Cardiac muscle cell (in vitro differentiated cells and primary cell): ENCODE results near the gene RHOD. TPM values are rescaled to one million over a fixed set of nuclear protein-coding genes. Genes with fewer than 3 reads are reported as not detected.

Experiments used
- DNase-seq, 2 donors: peaks; one replicate each; pipeline versions ENCODE4 v3.0.0 to v3.0.0-alpha.2; 2010 to 2017; ENCODE audit warnings: low read depth in 1 of 2, low spot score in 1 of 2
- H3K27ac ChIP-seq: fragments of 200-600 bp; sonication (generic); 2 replicates; pipeline ENCODE4 v1.5.1; 2016
- H3K27me3 ChIP-seq: fragments of 200-600 bp; sonication (generic); 2 replicates; pipeline ENCODE4 v1.6.0; 2016; ENCODE audit warnings: control low read depth
- H3K36me3 ChIP-seq: fragments of 200-600 bp; sonication (generic); 2 replicates; pipeline ENCODE4 v1.5.1; 2016; ENCODE audit warnings: control low read depth
- H3K4me1 ChIP-seq: fragments of 200-600 bp; sonication (generic); 2 replicates; pipeline ENCODE4 v1.8.1; 2017; ENCODE audit warnings: low read depth, mild to moderate bottlenecking, mixed run types
- H3K4me3 ChIP-seq: fragments of 200-600 bp; sonication (generic); 2 replicates; pipeline ENCODE4 v1.5.1; 2016; ENCODE audit warnings: mild to moderate bottlenecking
- H3K9me3 ChIP-seq: fragments of 200-600 bp; sonication (generic); 2 replicates; pipeline ENCODE4 v1.5.1; 2017; ENCODE audit warnings: low read depth, mild to moderate bottlenecking, control low read depth
- CTCF ChIP-seq: IDR thresholded peaks from 2 replicates; pipeline ENCODE4 v1.5.1; 2012; ENCODE audit warnings: low read depth, mild to moderate bottlenecking, low read length
- polyA plus RNA-seq: library from polyadenylated mRNA; unstranded; fragments of >200 nt; fragmentation: Nextera tagmentation; extraction: Ambion mirVana; gene quantifications from 2 replicates; pipeline ENCODE4 v1.2.1, GENCODE V29; 2016
- total RNA-seq: library from RNA; depleted of rRNA; stranded (reverse); fragments of >200 nt; gene quantifications from 2 replicates; pipeline ENCODE4 v1.2.3, GENCODE V29; 2016

RHOD gene, protein sequence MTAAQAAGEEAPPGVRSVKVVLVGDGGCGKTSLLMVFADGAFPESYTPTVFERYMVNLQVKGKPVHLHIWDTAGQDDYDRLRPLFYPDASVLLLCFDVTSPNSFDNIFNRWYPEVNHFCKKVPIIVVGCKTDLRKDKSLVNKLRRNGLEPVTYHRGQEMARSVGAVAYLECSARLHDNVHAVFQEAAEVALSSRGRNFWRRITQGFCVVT
- total RNA-seq (48.5 and 71.7 TPM in 2 replicates), polyA plus RNA-seq (32.8 and 44.2 TPM in 2 replicates)

- H3K9me3 ChIP-seq = no peaks in the 10 kb centered on the region
- no peak within 1 kb of the TSS for H3K27ac ChIP-seq
- no peak for TF ChIP-seq CTCF
- peaks cover 26% of the 10 kb centered on the region for H3K4me1 ChIP-seq
- peak within 1 kb of the TSS; percentile 38 for H3K4me3 ChIP-seq
- DNase-seq = peak; percentile 49 to 81
- H3K36me3 ChIP-seq = no peaks in the 10 kb centered on the region
- H3K27me3 ChIP-seq = no peaks in the 10 kb centered on the region
Measured at GRCh38 chr11:67056267-67057204, at the start of gene RHOD. RHOD (plus strand) TSS chr11:67056847; CDS start chr11:67056903, 56 bp downstream.

DNA sequence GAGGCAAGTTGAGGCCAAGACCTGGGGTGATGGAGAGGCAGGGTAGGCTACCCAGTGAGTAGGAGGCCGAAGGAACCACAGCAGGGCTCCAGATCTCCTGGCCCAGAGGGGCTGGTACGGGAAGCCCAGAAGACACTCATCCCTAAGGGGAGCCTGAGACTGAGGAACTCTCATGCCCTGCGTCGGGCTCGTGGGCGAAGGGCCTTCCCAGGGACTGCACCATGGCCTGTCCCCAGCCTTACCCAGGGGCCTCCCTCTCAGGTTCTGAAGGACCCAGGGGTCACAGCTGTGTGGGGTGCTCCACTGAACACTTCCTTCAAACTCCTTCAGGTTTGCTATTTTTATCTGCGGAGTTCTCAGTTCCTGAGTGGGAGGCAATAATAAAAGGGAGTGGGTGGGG is 49.5 kb upstream of the RHOD start:
- no peak overlapping the region for H3K27ac ChIP-seq
- DNase-seq = no peak
- TF ChIP-seq CTCF = no peak
- H3K4me3 ChIP-seq = no peak overlapping the region
- no peaks in the 10 kb centered on the region for H3K9me3 ChIP-seq
- no peaks in the 10 kb centered on the region for H3K4me1 ChIP-seq
- no peaks in the 10 kb centered on the region for H3K36me3 ChIP-seq
- H3K27me3 ChIP-seq = no peaks in the 10 kb centered on the region

DNA sequence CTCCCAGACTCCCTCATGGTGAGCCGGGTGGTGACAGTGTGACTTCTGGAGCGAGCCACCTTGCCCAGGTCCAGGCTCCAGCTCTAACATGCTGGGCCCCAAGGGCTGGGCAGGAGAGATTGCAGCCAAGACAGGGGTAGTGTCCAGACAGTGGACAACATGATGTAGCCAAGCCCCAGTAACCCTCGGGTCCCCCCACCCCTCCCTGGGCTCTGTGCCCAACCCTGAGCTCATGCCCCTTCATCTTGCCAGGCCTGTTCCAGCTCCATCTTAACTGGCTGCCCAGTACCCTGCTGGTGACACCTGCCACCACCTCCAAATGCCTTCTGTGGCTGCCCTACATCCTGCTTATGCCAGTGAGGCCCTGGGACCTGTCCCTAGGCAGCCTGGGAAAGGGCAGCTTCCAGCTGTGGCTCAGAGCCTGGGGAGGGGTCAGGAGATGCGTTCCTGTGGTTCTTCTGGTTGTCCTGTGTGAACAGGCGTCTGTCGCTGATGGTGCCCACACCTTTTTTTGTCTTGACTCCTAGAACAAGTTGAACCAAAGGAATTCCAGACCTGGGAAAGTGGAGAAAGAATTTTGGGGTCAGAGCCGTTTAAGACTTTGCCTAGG is 46.2 kb upstream of the RHOD start:
- DNase-seq = no peak
- no peaks in the 10 kb centered on the region for H3K4me1 ChIP-seq
- no peak overlapping the region for H3K4me3 ChIP-seq
- no peak for TF ChIP-seq CTCF
- H3K27me3 ChIP-seq = no peaks in the 10 kb centered on the region
- H3K27ac ChIP-seq = no peak overlapping the region
- H3K36me3 ChIP-seq = no peaks in the 10 kb centered on the region
- H3K9me3 ChIP-seq = no peaks in the 10 kb centered on the region

- Histone ChIP-seq H3K4me3 (no peak overlapping the region), H3K9me3 (no peaks in the 10 kb centered on the region), H3K27ac (no peak overlapping the region), H3K36me3 (no peaks in the 10 kb centered on the region), H3K27me3 (no peaks in the 10 kb centered on the region), H3K4me1 (no peaks in the 10 kb centered on the region)
- DNase-seq = no peak
- TF ChIP-seq CTCF = no peak
Measured at GRCh38 chr11:67013511-67014045, 43.1 kb upstream of the RHOD start.

- no peak for DNase-seq
- TF ChIP-seq CTCF = no peak
- H3K36me3 ChIP-seq = no peaks in the 10 kb centered on the region
Measured at GRCh38 chr11:67014343-67014742, 42.3 kb upstream of the RHOD start.

More at GRCh38 chr11:67014343-67014742, 42.3 kb upstream of the RHOD start:
- Histone ChIP-seq H3K27ac (no peak overlapping the region), H3K27me3 (no peaks in the 10 kb centered on the region), H3K4me3 (no peak overlapping the region), H3K4me1 (no peaks in the 10 kb centered on the region), H3K9me3 (no peaks in the 10 kb centered on the region)
